Mammary epithelial cell (primary cell): ENCODE data around the gene TOR3A.
"Not testable (repeated sequence)": the region's sequence is repeated elsewhere in the genome, so short reads cannot be mapped to it uniquely, and the experiment has no call there.

Experiments used
- EZH2 ChIP-seq: IDR thresholded peaks from 2 replicates; pipeline ENCODE4 v1.6.1; 2012; ENCODE audit warnings: low read length, inconsistent platforms, borderline replicate concordance
- TF ChIP-seq, protein P1 (sequence below), 2 donors: IDR thresholded peaks in 1 of 2; conservative IDR thresholded peaks in 1 of 2; 2 replicates each; pipeline ENCODE4 v1.5.1; 2011 to 2012; ENCODE audit warnings: inconsistent platforms in 2 of 2, low read length in 2 of 2, mild to moderate bottlenecking in 2 of 2, control low read depth in 1 of 2, low read depth in 1 of 2; ENCODE audit not compliant: insufficient read depth in 1 of 2; ENCODE audit errors: extremely low read depth in 1 of 2

- TF ChIP-seq, protein P1, sequence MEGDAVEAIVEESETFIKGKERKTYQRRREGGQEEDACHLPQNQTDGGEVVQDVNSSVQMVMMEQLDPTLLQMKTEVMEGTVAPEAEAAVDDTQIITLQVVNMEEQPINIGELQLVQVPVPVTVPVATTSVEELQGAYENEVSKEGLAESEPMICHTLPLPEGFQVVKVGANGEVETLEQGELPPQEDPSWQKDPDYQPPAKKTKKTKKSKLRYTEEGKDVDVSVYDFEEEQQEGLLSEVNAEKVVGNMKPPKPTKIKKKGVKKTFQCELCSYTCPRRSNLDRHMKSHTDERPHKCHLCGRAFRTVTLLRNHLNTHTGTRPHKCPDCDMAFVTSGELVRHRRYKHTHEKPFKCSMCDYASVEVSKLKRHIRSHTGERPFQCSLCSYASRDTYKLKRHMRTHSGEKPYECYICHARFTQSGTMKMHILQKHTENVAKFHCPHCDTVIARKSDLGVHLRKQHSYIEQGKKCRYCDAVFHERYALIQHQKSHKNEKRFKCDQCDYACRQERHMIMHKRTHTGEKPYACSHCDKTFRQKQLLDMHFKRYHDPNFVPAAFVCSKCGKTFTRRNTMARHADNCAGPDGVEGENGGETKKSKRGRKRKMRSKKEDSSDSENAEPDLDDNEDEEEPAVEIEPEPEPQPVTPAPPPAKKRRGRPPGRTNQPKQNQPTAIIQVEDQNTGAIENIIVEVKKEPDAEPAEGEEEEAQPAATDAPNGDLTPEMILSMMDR (conservative IDR thresholded peaks at IDR 0.05 in 1 of 2, IDR thresholded peaks at IDR 0.05 in 1 of 2; ENCODE audit: extremely low read depth in 1 of 2, insufficient read depth in 1 of 2, low read depth in 1 of 2, low read length in 2 of 2), result not testable (repeated sequence)
- not testable (repeated sequence) for TF ChIP-seq EZH2
These were observed 56.9 kb downstream of the TOR3A start for GRCh38 chr1:179138755-179139154.
